Stimulated activated CD8-positive, alpha-beta memory T cell treated with anti-CD3 and anti-CD28 coated beads, Interleukin-15, amount 100 ng/mL, for 4 hours (primary cell): ENCODE data around the gene HEPH.
"Not testable (repeated sequence)": the region's sequence is repeated elsewhere in the genome, so short reads cannot be mapped to it uniquely, and the experiment has no call there.

ENCODE experiments used
- DNase-seq, 2 donors: peaks; one replicate each; pipeline ENCODE4 v3.0.0-alpha.2; 2020; ENCODE audit warnings: low read depth in 2 of 2

The HEPH gene, protein sequence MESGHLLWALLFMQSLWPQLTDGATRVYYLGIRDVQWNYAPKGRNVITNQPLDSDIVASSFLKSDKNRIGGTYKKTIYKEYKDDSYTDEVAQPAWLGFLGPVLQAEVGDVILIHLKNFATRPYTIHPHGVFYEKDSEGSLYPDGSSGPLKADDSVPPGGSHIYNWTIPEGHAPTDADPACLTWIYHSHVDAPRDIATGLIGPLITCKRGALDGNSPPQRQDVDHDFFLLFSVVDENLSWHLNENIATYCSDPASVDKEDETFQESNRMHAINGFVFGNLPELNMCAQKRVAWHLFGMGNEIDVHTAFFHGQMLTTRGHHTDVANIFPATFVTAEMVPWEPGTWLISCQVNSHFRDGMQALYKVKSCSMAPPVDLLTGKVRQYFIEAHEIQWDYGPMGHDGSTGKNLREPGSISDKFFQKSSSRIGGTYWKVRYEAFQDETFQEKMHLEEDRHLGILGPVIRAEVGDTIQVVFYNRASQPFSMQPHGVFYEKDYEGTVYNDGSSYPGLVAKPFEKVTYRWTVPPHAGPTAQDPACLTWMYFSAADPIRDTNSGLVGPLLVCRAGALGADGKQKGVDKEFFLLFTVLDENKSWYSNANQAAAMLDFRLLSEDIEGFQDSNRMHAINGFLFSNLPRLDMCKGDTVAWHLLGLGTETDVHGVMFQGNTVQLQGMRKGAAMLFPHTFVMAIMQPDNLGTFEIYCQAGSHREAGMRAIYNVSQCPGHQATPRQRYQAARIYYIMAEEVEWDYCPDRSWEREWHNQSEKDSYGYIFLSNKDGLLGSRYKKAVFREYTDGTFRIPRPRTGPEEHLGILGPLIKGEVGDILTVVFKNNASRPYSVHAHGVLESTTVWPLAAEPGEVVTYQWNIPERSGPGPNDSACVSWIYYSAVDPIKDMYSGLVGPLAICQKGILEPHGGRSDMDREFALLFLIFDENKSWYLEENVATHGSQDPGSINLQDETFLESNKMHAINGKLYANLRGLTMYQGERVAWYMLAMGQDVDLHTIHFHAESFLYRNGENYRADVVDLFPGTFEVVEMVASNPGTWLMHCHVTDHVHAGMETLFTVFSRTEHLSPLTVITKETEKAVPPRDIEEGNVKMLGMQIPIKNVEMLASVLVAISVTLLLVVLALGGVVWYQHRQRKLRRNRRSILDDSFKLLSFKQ

DNA sequence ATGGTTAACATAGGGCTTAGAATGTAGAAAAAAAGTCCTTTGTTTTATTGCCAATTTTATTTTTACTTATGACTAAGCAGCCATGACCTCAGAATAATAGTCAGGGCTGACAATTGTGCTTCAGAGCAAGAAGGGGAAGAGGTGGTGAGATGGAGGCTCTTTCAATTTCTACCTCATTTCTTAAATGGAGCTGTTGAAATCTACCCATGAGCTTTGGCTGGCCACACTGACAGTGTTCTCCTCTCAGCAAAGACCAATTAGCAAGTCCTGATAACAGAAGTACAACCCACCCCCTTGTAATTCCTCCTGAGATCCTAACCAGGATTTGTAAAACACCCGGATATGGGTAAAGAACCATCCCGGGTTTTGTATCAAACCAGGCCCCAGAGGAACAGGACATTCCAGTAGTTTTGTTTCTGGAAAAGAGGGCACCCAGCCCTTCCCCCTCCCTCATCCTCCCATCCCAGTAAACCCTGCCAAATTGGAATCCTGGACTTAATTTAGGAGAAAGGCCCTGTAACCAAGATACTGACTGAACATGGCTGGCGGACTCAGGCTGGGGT is at the start of gene HEPH:
Gene HEPH (plus strand): TSS at position 399 of the 563 bp plus-strand sequence. CDS start 6,324 bp downstream, outside the sequence.
- no peak for DNase-seq

DNA sequence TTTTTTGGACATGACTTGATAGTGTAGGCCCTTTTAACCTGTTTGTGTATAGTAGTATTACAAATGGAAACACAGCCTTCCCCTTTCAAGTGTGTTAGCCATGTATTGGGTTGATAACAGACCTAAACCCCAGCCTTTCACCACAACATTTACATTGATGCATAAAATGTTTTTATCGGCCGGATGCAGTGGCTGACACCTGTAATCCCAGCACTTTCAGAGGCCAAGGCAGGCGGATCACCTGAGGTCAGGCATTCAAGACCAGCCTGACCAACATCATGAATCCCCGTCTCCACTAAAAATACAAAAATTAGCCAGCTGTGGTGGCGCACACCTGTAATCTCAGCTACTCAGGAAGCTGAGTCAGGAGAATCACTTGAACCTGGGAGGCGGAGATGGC is 45.3 kb upstream of the HEPH start:
- DNase-seq, result not testable (repeated sequence)

DNA sequence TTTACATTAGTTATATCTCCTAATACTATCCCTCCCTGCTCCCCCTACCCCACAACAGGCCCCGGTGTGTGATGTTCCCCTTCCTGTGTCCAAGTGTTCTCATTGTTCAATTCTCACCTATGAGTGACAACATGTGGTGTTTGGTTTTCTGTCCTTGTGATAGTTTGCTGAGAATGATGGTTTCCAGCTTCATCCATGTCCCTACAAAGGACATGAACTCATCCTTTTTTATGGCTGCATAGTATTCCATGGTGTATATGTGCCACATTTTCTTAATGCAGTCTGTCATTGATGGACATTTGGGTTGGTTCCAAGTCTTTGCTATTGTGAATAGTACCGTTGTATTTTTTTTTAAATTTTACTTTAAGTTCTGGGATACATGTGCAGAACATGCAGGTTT is 42.7 kb upstream of the HEPH start:
- not testable (repeated sequence) for DNase-seq

DNA sequence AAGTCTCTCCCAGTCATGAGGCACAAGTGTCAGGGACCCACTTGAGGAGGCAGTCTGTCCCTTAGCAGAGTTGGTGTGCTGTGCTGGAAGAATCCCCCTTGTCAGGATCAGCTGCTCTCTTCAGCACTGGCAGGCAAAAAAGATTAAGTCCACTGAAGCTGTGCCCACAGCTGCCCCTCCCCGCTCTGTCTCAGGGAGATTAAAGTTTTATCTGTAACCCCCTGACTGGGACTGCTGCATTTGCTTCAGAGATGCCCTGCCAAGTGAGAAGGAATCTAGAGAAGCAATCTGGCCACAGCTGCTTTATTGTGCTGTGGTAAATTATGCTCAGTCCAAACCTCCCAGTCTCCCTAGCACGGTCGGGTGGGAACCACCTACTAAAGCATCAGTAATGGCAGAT is 37.4 kb upstream of the HEPH start:
- DNase-seq, result no peak

DNA sequence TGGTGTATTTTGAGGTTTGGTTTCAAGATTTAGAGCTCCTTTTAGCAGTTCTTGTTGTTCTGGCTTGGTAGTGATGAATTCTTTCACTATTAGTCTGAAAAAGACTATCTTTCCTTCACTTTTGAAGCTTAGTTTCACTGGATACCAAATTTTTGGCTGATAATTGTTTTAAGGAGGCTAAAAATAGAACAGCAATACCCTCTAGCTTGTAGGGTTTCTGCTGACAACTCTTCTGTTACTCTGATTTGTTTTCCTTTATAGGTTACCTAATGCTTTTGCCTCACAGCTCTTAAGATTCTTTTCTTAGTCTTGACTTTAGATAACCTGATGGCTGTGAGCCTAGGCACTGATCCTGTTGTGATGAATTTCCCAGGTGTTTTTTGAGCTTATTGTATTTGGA is 33.6 kb upstream of the HEPH start:
- DNase-seq, result no peak

DNA sequence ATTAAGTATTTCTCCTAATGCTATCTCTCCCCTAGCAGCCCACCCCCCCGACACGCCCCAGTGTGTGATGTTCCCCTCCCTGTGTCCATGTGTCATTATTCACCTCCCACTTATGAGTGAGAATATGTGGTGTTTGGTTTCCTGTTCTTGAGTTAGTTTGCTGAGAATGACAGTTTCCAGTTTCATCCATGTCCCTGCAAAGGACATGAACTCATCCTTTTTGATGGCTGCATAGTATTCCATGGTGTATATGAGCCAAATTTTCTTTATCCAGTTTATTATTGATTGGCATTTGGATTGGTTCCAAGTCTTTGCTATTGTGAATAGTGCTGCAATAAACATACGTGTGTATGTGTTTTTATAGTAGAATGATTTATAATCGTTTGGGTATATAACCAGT is 28.8 kb upstream of the HEPH start:
- DNase-seq, result not testable (repeated sequence)

DNA sequence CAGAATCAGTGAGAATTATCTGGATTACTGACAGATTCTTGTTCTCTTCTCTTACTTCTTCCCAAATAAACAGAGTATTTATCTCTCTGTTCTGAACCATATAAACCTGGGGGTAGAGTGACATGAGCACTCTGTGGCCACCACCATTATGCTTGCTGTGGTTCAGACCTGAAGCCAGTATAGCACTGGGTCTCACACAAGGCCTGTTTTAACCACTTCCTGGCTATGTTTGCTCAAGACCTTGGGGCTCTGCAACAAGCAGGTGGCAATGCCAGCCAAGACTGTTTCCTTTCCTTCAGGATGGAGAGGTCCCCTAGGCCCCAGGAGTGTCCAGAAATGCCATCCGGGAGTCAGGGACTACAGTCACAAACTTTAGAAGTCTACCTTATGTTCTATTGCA is 21.7 kb upstream of the HEPH start:
- DNase-seq, result no peak

DNA sequence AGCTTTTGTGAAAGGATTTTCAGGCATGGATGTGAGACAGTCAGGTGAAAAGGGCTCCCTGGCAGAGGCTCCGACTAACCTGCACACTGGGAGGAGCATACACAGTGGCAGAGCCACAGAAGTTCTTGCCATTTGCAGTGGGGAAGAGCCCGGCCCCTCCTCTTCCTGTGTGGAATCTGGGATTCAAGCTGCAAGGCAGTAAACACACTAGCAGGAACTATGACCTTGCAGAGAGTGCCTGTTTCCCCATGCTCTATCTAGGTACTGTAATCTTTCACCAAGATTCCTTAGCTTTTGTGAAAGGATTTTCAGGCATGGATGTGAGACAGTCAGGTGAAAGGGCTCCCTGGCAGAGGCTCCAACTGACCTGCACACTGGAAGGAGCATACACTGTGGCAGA is 19.8 kb upstream of the HEPH start:
- DNase-seq, result no peak

DNA sequence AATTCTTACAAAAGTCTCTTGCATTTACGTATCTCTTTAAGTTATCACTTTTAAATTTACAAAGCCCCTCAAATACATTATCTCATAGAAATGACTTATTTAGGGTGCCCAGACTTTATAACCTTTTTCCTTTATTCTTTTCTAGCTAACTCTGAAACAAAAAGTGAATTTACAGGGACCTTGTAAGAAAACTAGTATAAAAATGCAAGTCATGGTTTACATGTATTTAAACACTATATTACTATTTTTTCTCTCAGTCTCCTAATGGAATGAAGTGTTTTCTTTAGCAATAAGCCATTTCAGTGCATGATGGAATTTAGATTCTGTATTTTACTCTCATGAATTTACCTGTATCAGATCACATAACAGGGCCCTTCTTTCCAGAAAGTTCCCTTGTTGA is 14.5 kb upstream of the HEPH start:
- no peak for DNase-seq

DNA sequence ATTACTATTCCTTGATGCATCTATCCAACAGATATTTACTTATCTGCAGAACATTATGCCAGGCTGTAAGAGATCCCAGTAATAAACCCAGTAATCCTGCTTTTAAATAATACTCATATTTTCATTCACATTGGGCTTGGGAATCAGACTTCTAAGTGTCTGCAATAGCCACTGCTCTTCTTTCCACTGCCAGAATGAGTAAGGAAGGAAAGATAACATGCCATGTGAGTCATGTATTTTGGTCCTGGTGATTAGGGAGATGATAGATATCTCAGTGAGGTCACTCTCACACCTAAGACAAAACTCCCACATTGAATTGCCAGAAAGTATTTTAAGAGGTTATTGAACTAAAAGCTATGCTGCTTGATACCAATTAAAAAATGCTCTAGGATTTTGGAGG is 13.9 kb upstream of the HEPH start:
- no peak for DNase-seq

DNA sequence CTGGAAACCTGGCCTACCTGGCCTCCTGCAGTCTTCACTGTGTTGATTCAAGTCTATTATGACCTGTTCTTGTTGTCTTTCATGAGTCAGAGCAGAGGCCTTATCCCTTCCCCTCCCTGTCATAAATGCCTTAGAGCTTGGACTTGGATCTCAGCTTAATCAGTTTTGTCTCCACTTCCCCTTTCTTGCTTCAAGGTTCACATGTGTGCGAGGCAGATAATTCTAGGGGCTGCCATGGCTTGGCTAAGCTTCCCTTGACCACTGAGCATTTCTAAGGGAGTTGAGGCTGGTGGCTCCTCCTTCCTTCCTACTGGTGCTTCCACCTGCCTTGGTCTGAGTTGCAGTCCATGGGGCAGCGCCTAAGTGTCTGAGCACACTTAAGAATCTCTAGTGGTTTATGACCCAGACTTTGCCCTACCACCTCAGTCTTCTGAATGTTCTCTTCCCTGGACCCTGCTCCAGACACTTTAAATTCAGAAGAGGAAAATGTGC is 1.7 kb upstream of the HEPH start:
- DNase-seq, result no peak

DNA sequence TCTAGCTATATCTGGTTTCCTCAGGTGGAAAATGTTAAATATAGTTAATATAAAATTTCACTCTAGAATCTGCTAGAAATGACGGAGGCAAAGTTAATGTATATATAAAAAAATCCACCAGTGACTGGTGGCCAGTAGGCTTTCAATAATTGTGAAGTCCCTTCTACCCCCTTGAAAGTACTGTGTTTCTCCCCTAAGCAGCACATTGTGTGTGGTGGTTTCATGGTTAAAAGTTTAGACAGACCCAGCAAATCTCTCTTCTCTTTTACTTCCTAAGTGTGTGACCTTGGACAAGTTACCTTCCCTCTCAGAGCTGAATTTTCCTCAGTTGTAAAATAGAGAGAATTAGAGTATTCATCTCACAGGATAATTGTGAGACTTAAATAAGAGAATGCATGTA is 600 bp upstream of the HEPH start:
- no peak for DNase-seq

DNA sequence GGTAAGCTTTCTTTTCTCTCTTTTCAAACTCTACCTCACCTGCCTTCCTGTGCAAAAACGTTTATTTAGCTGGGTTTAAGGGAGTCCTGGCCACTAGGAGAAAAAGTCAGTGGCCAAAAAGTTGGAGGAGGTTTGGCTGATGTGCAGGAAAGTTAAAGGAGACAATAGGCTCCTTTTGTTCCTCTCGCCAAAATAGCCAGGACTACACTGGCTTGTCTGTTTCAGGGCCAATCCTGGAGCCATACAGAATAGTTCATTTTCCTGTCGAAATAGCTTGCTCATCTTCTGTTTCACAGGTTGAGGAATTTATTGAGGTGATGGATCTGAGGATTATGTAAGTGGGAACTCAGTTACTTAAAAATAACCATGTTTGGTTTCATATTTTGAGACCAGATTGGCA is 423 bp downstream of the HEPH start:
- DNase-seq, result no peak

DNA sequence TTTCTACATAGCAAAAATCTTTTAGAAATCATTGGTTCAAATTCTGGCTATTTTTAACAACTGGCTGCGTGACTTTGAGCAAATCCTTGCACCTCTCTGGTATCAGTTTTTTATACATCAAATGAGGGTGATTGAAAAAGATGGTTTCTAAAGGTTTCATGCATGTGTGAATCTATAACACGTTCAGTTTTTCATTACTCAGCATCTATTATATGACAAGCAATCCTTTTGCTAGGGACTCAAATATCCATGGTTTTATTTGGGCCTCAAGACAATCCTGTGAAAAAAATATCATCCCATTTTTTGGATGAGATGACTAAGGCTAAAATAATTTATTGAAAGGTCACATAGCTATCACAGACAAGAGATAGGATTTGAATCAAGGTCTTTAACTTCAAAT is 884 bp downstream of the HEPH start:
- no peak for DNase-seq

DNA sequence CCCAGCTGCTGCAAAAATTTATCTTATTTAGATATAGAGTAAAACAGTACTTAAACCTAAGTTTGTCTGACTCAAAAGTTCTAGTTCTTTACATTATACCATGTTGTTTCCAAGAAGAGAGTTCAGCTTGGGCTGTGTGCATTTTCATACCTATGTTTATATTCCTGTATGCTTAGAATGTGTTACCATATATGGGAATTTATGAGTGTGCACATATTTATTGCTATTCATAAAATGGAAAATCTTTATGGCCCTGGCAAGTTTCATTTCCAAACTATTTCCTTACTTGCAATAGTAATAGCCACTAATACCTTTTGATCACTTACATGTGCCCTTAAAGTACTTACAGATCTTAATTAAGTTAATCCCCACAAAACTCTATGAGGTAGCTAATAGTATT is 2.6 kb downstream of the HEPH start:
- no peak for DNase-seq

DNA sequence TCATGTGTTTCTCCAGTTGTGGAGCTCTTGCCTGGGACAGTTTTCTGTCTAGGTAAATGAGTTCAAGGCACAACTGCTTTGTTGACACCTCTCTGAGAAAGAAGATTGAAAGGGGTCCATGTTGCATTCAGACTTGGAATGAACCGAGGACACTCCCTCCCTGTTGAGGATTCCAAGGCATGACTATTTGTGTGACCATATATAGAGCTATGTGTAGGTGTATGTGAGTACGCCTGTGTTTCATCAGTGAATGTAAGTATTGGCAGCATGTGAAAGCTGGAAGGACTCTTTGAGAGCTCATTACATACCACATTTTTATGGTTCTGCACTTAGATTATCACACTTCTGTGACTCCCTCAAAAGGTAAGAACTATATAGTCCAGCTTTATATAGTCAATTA is 3.4 kb downstream of the HEPH start:
- no peak for DNase-seq

DNA sequence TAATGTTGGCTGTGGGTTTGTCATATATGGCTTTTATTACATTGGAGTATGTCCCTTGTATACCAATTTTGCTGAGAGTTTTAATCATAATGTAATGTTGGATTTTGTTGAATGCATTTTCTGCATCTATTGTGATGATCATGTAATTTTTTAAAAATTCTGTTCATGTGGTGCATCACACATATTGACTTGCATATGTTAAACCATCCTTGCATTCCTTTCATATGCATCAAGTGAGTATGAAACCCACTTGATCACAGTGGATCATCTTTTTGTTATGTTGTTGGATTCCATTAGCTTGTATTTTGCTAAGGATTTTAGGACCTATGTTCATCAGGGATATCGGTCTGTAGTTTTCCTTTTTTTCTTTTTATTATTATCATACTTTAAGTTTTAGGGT is 12.1 kb downstream of the HEPH start:
- DNase-seq, result no peak

DNA sequence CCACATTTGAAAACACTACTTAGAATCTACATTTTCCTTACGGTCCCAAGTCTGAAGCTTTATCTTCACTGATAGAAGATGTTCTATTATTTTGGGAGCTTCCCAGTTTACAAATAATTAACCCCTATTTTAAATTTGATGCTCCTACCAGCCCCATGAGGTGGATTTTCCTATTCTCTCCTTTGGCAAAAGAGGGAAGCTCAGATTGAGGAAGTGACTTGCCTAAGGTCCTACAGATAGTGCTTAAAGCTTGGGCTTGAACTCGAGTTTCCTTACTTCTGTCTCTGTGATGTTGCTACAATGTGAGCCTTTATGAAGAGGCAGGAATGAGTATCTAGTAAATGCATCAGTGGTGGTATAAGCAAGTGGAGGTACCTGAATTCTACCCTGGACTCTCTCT is 27.5 kb downstream of the HEPH start:
- no peak for DNase-seq

DNA sequence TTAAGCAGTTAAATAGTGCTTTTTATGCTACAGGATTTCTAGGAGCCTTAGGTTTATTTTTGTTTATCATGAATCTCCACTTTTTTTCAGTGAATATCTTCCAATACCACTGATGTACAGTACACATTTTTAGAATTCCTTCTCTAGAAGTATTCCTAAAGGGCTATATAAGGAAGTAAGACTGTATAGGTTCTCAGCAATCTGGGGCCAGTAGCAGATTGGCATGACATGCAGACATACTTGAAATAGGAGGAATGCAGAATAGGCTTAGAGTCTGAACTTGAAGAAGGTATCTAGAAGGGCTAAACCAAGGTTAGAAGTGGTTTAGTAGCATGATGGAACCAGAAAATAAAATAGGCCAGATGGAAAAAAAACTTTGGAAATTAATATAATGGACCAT is 29.8 kb downstream of the HEPH start:
- no peak for DNase-seq

DNA sequence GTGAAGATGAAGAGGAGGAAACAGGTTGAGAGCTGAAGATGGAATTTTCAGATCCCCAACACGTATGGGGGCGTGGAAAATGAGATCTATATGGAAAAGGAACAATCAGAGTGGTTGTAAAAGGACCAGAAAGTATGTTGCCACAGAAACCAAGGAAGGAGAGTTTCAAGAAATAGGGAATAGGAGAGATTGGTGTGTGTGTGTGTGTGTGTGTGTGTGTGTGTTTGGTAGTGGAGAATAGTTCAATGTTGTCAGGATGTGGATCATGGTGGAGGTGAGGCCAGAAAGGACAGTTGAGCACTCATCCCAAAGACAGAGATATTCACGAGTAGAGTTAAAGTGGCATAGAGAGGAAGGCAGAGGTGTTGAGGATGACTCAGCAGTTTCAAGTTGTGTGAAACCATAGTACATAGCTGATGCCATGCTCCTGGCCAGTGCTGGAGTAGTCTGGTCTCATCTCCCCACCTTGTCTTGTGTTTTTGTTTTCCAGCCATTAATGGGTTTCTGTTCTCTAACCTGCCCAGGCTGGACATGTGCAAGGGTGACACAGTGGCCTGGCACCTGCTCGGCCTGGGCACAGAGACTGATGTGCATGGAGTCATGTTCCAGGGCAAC is 36.1 kb downstream of the HEPH start:
- no peak for DNase-seq
